ENCODE measurements around the gene RNF213. TPM values are rescaled to one million over a fixed set of nuclear protein-coding genes. Genes with fewer than 3 reads are reported as not detected.

The RNF213 gene
- total and polyA plus RNA-seq, 8 donors, result 21.9 to 94.7 (median 37.8) TPM

DNA sequence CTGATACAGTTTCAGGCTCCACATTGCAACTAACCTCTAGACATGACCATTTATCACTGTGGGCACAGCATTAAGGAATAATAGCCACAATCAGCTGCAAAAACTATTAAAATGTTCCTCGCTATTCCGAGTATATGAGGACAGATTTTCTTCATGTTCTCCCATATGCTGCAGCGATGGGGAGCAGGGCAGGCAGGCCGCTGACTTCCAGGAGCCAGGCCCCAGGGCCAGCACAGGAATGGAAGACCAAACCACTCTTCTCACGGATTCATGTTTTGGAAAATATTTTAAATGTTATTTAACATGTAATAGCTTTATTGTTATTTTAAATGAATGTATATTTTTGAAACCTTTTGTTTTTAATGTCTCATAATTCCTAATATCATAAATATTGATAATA lies 110.5 kb downstream of the RNF213 start:
- Histone ChIP-seq H3K9me3 (no peaks in the 10 kb centered on the region), H3K27ac (no peak overlapping the region), H3K36me3 (peaks cover 3 to 62% (median 26%) of the 10 kb centered on the region in 3 donors), H3K27me3 (no peaks in the 10 kb centered on the region), H3K4me1 (no peaks in the 10 kb centered on the region), H3K4me3 (no peak overlapping the region)
- intact Hi-C loops (cut with DNase I), result no loop called here
- FAIRE-seq, result no peak
- 91% methylated on average over 5 of the region's 5 CpGs for WGBS, 2 donors
- no peak for DNase-seq
- no peak for TF ChIP-seq CTCF (IDR thresholded peaks at IDR 0.05)
- ATAC-seq, result no peak

GRCh38 chr17:80372456-80372855 lies 111.8 kb downstream of the RNF213 start:
- H3K27ac ChIP-seq, result no peak overlapping the region
- H3K36me3 ChIP-seq, result peaks cover 7 to 74% (median 26%) of the 10 kb centered on the region in 3 donors
- FAIRE-seq, result no peak
- no peak for DNase-seq
- H3K27me3 ChIP-seq, result no peaks in the 10 kb centered on the region
- TF ChIP-seq CTCF (IDR thresholded peaks at IDR 0.05), result no peak
- no peak for ATAC-seq
- H3K4me1 ChIP-seq, result no peaks in the 10 kb centered on the region
- intact Hi-C loops (cut with DNase I), result no loop called here
- H3K9me3 ChIP-seq, result no peaks in the 10 kb centered on the region
- no peak overlapping the region for H3K4me3 ChIP-seq
- 89 to 93% methylated on average over 11 of the region's 11 CpGs for WGBS, 2 donors

DNA sequence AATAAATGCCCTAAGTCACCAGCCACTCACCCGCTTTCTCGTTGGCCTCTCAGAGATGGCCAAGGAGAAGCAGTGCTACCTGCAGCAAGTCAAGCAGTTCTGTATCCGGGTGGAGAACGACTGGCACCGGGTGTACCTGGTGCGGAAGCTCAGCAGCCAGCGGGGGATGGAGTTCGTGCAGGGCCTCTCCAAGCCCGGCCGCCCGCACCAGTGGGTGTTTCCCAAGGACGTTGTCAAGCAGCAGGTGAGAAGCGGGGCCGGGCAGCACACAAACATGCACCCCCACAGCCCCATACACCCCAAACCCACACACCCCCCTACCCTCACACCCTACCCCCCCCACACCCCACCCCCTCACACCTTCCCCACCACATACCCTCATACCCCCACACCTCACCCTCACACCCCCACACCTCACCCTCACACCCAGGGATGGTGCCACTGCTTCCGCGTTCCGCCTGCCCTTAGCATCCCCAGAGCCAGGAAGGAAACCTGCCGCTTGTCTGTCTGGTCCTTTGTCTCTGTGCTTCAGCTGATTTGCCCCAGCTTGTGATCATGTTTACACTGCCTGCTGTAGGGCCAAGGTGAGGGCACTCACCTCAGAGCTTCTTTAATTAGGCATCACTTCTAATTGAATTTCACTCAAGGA lies 112.4 kb downstream of the RNF213 start:
- ATAC-seq (no peak), FAIRE-seq (no peak), DNase-seq (no peak)
- H3K27ac ChIP-seq, result no peak overlapping the region
- intact Hi-C loops (cut with DNase I), result no loop called here
- H3K9me3 ChIP-seq, result no peaks in the 10 kb centered on the region
- WGBS, 2 donors, result 88 to 90% methylated on average over 18 of the region's 18 CpGs
- no peak for TF ChIP-seq CTCF (IDR thresholded peaks at IDR 0.05)
- no peaks in the 10 kb centered on the region for H3K27me3 ChIP-seq
- no peaks in the 10 kb centered on the region for H3K4me1 ChIP-seq
- H3K4me3 ChIP-seq, result no peak overlapping the region
- peaks cover 7 to 76% (median 32%) of the 10 kb centered on the region in 3 donors for H3K36me3 ChIP-seq

GRCh38 chr17:80374039-80374731 lies 113.5 kb downstream of the RNF213 start:
- 91 to 92% methylated on average over 22 of the region's 22 CpGs for WGBS, 2 donors
- Histone ChIP-seq H3K4me1 (no peaks in the 10 kb centered on the region), H3K36me3 (peaks cover 7 to 73% (median 37%) of the 10 kb centered on the region in 3 donors), H3K9me3 (no peaks in the 10 kb centered on the region), H3K27ac (no peak overlapping the region), H3K27me3 (no peaks in the 10 kb centered on the region), H3K4me3 (no peak overlapping the region)
- ATAC-seq, result no peak
- intact Hi-C loops (cut with DNase I), result no loop called here
- FAIRE-seq, result no peak
- no peak for DNase-seq
- no peak for TF ChIP-seq CTCF (IDR thresholded peaks at IDR 0.05)
